NT2/D1 (cell line): ENCODE measurements around the gene RO60.
"Not testable (repeated sequence)": the region's sequence is repeated elsewhere in the genome, so short reads cannot be mapped to it uniquely, and the experiment has no call there.

Experiments
- DNase-seq: peaks from one replicate; pipeline ENCODE4 v3.0.0-alpha.2; 2011; ENCODE audit warnings: low read depth, low spot score
- H3K27me3 ChIP-seq: 2 replicates; pipeline ENCODE4 v1.6.0; 2011; ENCODE audit warnings: mild to moderate bottlenecking; ENCODE audit not compliant: insufficient read length, insufficient read depth
- H3K36me3 ChIP-seq: 2 replicates; pipeline ENCODE4 v1.6.1; 2011; ENCODE audit warnings: mild to moderate bottlenecking, low read length, mixed read lengths; ENCODE audit not compliant: insufficient read depth, insufficient read length
- H3K4me1 ChIP-seq: 2 replicates; pipeline ENCODE4 v1.5.1; 2011; ENCODE audit not compliant: insufficient read depth, insufficient read length
- H3K4me3 ChIP-seq: 2 replicates; pipeline ENCODE4 v1.5.1; 2011; ENCODE audit warnings: low read depth; ENCODE audit not compliant: insufficient read length
- H3K9ac ChIP-seq: 2 replicates; pipeline ENCODE4 v1.6.0; 2011; ENCODE audit warnings: low read depth; ENCODE audit not compliant: insufficient read length
- H3K9me3 ChIP-seq: 2 replicates; pipeline ENCODE4 v1.5.1; 2011; ENCODE audit warnings: mild to moderate bottlenecking, low read length; ENCODE audit not compliant: insufficient read depth
- SUZ12 ChIP-seq: IDR thresholded peaks from 2 replicates; pipeline ENCODE4 v1.6.1; 2011; ENCODE audit not compliant: insufficient read length, insufficient read depth; ENCODE audit errors: extremely low read depth
- YY1 ChIP-seq: IDR thresholded peaks from 2 replicates; pipeline ENCODE4 v1.6.1; 2011; ENCODE audit not compliant: insufficient read length, insufficient read depth
- ZNF274 ChIP-seq: IDR thresholded peaks from 2 replicates; pipeline ENCODE4 v1.6.1; 2011; ENCODE audit warnings: mild to moderate bottlenecking, low read depth, low read length

RO60 gene

DNA sequence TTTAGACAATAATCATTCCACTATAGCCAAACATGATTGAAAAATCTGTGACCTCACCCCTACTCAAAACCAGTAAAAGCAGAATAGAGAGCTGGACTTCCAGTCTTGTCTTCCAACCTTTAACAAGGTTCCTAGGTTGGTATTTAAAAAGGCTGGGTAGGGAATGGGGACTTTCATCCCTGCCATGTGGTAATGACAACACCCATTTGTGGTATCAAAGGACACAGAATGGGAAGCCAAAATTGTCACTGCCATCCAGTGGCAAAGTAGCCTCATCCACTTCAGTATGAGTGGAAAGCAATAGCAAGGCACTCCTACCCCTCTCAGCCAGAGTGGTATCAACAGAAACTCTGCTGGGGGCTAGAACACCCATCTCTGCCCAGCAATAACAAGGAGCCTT lies 34.2 kb upstream of the RO60 start:
- Histone ChIP-seq H3K27me3 (no peaks in the 10 kb centered on the region), H3K4me3 (no peak overlapping the region), H3K36me3 (peaks cover 69% of the 10 kb centered on the region), H3K9me3 (no peaks in the 10 kb centered on the region), H3K4me1 (no peaks in the 10 kb centered on the region), H3K9ac (no peak overlapping the region)
- TF ChIP-seq YY1 (no peak), SUZ12 (no peak), ZNF274 (no peak)
- DNase-seq, result no peak

DNA sequence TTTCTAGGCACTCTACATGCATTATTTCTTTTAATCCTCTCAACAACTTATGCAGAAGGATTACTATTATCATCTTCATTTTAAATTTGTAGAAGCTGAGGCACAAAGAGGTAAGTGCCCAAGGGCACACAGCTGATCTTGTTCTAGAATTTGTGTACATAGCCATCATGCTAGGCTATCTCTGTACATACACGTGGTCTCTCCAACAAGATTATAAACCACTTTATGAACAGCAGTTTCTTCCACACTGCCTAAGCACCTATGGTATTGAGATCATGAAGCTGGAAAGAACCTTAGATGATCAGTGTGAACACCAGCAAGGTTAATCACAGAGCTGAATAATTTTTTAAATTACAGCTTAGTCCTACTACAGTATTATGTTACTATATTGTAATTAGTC lies 29.1 kb upstream of the RO60 start:
- H3K27me3 ChIP-seq, result no peaks in the 10 kb centered on the region
- TF ChIP-seq YY1 (no peak), SUZ12 (no peak), ZNF274 (no peak)
- H3K4me1 ChIP-seq, result no peaks in the 10 kb centered on the region
- DNase-seq, result no peak
- H3K9me3 ChIP-seq, result 0 out of 2 replicates have a peak, but pooled peaks cover 8% of the 10 kb centered on the region
- H3K4me3 ChIP-seq, result no peak overlapping the region
- H3K9ac ChIP-seq, result no peak overlapping the region
- H3K36me3 ChIP-seq, result peaks cover 37% of the 10 kb centered on the region

DNA sequence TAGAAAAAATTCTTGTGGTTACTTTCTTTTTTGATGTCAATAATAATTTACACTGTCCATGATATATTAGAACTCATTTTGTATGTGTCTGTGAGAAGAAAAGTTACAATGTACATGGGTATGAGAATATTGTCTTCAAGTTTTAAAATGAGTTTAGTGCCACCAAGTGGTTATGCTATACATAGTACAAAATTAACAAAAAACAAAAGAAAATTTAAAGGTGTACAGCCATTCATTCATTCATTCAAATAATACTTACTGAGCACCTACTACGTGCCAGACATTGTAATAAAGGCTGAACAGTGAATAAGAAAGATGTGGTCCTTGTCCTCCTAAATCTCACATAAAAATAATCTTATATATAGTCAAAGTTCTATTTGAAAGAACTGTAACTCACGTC lies 28.0 kb upstream of the RO60 start:
- Histone ChIP-seq H3K4me1 (no peaks in the 10 kb centered on the region), H3K27me3 (no peaks in the 10 kb centered on the region), H3K9me3 (0 out of 2 replicates have a peak, but pooled peaks cover 8% of the 10 kb centered on the region), H3K36me3 (peaks cover 28% of the 10 kb centered on the region), H3K4me3 (no peak overlapping the region), H3K9ac (no peak overlapping the region)
- TF ChIP-seq ZNF274 (no peak), YY1 (no peak), SUZ12 (no peak)
- no peak for DNase-seq

DNA sequence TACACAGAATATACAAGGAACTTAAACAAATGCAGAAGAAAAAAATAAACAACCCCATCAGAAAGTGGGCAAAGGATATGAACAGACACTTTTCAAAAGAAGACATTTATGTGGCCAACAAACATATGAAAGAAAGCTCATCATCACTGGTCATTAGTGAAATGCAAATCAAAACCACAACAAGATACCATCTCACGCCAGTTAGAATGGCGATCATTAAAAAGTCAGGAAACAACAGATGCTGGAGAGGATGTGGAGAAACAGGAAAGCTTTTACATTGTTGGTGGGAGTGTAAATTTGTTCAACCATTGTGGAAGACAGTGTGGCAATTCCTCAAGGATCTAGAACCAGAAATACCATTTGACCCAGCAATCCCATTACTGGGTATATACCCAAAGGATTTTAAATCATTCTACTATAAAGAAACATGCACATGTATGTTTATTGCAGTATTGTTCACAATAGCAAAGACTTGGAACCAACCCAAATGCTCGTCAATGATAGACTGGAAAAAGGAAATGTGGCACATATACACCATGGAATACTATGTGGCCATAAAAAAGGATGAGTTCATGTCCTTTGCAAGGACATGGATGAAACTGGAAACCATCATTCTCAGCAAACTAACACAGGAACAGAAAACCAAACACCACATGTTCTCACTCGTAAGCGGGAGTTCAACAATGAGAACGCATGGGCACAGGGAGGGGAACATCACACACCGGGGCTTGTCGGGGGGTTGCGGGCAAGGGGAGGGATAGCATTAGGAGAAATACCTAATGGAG lies 26.6 kb upstream of the RO60 start:
- DNase-seq, H3K9me3 ChIP-seq, H3K9ac ChIP-seq, H3K4me3 ChIP-seq, H3K4me1 ChIP-seq, H3K27me3 ChIP-seq: not testable (repeated sequence)
- H3K36me3 ChIP-seq, result peaks cover 17% of the 10 kb centered on the region

DNA sequence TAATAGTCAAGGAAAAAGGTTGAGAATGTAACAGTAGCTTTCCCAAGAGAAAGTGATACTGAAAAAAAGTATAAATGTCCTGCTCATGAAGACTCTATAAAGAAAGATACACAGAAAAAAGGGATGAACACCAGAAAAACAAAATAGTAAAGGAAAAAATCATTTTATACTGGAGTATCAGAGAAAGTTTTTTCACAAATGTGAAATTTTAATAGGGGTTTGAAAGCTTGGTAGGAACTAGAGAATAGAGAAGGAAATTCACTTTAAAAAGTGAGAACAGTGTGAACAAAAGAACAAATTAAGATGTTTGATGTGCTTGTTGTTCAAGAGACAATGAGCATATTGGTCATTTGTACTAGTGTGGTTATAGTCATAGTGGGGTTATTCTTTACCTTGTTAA lies 25.8 kb upstream of the RO60 start:
- Histone ChIP-seq H3K4me1 (no peaks in the 10 kb centered on the region), H3K27me3 (no peaks in the 10 kb centered on the region), H3K36me3 (peaks cover 9% of the 10 kb centered on the region), H3K9me3 (0 out of 2 replicates have a peak, but pooled peaks cover 8% of the 10 kb centered on the region), H3K4me3 (no peak overlapping the region), H3K9ac (no peak overlapping the region)
- no peak for DNase-seq
- TF ChIP-seq SUZ12, result no peak
- TF ChIP-seq ZNF274, result no peak
- TF ChIP-seq YY1, result no peak

DNA sequence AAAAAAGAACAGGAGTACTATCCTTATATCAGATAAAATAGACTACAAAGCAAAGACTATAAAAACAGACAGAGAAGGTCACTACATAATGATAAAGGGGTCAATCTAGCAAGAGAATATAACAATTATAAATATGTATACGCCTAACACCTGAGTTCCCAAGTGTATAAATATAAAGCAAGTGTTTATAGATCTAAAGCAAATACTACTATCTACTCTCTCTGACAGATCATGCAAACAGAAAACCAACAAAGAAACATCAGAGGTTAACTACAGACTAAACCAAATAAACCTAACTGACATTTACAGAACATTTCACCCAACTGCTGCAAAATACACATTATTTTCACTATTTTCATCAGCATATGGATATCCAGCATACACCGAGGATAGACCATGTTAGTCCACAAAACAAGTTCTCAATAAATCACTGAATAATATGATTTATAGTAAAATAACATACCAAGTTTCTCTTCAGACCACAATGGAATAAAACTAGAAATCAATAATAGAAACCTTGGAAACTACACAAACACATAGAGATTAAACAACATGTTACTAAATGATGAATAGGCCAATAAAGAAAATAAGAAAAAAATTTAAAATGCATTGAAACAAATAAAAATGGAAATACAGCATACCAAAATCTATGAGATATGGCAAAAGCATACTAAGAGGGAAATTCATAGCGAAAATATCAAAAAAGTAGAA lies 22.9 kb upstream of the RO60 start:
- H3K27me3 ChIP-seq, result no peaks in the 10 kb centered on the region
- H3K4me1 ChIP-seq, result no peaks in the 10 kb centered on the region
- no peak overlapping the region for H3K9ac ChIP-seq
- H3K9me3 ChIP-seq, result 0 out of 2 replicates have a peak, but pooled peaks cover 8% of the 10 kb centered on the region
- no peak for DNase-seq
- no peak overlapping the region for H3K4me3 ChIP-seq
- TF ChIP-seq YY1 (no peak), ZNF274 (no peak), SUZ12 (no peak)
- H3K36me3 ChIP-seq, result no peaks in the 10 kb centered on the region

DNA sequence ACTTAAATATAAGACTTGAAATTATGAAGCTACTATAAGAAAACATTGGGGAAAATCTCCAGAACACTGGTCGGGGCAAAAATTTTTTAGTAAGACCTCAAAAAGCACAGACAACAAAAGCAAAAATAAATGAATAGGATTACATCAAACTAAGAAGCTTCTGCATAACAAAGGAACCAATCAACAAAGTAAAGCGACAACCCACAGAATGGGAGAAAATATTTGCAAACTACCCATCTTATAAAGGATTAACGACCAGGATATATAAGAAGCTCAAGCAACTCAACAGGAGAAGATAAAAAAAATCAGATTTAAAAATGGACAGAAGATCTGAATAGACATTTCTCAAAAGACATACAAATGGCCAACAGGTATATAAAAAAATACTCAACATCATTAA lies 19.4 kb upstream of the RO60 start:
- peaks cover 16% of the 10 kb centered on the region for H3K36me3 ChIP-seq
- H3K4me1 ChIP-seq, result no peaks in the 10 kb centered on the region
- H3K9ac ChIP-seq, result no peak overlapping the region
- H3K4me3 ChIP-seq, result no peak overlapping the region
- H3K9me3 ChIP-seq, result no peaks in the 10 kb centered on the region
- no peak for TF ChIP-seq SUZ12
- no peak for TF ChIP-seq ZNF274
- TF ChIP-seq YY1, result no peak
- no peaks in the 10 kb centered on the region for H3K27me3 ChIP-seq
- DNase-seq, result no peak
